ENCODE data around the gene CHRNA7.

DNA sequence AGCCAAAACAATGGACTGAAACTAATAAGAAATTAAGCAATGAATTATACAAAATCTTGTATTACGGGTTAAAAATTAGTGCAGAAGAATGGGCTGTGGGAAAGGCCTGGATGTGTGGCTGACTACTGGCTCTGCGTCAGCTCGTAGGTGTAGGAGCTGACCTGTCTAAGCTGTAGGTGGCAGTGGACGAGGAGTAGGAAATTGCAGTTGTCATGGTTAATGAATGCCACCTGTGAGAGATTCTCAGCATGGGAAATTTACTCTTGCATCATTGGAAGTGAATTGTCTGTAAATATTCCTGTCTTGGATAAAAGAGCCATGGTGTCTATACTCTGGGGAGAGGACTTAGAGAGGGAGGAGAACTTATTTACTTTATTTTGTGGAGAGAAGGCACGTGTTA lies 23.4 kb downstream of the CHRNA7 start:
- TF ChIP-seq, protein P1, sequence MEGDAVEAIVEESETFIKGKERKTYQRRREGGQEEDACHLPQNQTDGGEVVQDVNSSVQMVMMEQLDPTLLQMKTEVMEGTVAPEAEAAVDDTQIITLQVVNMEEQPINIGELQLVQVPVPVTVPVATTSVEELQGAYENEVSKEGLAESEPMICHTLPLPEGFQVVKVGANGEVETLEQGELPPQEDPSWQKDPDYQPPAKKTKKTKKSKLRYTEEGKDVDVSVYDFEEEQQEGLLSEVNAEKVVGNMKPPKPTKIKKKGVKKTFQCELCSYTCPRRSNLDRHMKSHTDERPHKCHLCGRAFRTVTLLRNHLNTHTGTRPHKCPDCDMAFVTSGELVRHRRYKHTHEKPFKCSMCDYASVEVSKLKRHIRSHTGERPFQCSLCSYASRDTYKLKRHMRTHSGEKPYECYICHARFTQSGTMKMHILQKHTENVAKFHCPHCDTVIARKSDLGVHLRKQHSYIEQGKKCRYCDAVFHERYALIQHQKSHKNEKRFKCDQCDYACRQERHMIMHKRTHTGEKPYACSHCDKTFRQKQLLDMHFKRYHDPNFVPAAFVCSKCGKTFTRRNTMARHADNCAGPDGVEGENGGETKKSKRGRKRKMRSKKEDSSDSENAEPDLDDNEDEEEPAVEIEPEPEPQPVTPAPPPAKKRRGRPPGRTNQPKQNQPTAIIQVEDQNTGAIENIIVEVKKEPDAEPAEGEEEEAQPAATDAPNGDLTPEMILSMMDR (IDR thresholded peaks at IDR 0.05) = no peak
- no peak for TF ChIP-seq POLR2A (IDR thresholded peaks at IDR 0.05)
